GM23248 (cell line): Measurements from ENCODE around the gene HERPUD1. TPM values are rescaled to one million over a fixed set of nuclear protein-coding genes. Genes with fewer than 3 reads are reported as not detected.

Experiments used
- DNase-seq: peaks from one replicate; pipeline ENCODE4 v3.0.0-alpha.2; 2015
- H2AFZ ChIP-seq: fragments of 200-600 bp; sonication (generic); 2 replicates; pipeline ENCODE4 v1.6.1; 2016; ENCODE audit warnings: antibody characterized with exemption
- H3F3A ChIP-seq: fragments of 200-600 bp; sonication (generic); 2 replicates; pipeline ENCODE4 v1.6.1; 2016; ENCODE audit warnings: mild to moderate bottlenecking, antibody characterized with exemption, mixed run types; ENCODE audit not compliant: insufficient read depth
- H3K27ac ChIP-seq: fragments of 200-600 bp; sonication (generic); 2 replicates; pipeline ENCODE4 v1.5.1; 2016; ENCODE audit warnings: mild to moderate bottlenecking
- H3K27me3 ChIP-seq: fragments of 200-600 bp; sonication (generic); replicated peaks from 2 replicates; pipeline ENCODE4 v1.6.1; 2016; ENCODE audit warnings: mild to moderate bottlenecking; ENCODE audit not compliant: insufficient read depth
- H3K36me3 ChIP-seq: fragments of 200-600 bp; sonication (generic); 2 replicates; pipeline ENCODE4 v1.6.1; 2016; ENCODE audit warnings: low read depth, mild to moderate bottlenecking
- H3K4me1 ChIP-seq: fragments of 200-600 bp; sonication (generic); 2 replicates; pipeline ENCODE4 v1.6.1; 2016; ENCODE audit warnings: mild to moderate bottlenecking; ENCODE audit not compliant: insufficient read depth
- H3K4me2 ChIP-seq: fragments of 200-600 bp; sonication (generic); one replicate; pipeline ENCODE4 v1.6.1; 2016; ENCODE audit warnings: mild to moderate bottlenecking; ENCODE audit not compliant: unreplicated experiment
- H3K4me3 ChIP-seq: fragments of 200-600 bp; sonication (generic); 2 replicates; pipeline ENCODE4 v1.5.1; 2016; ENCODE audit warnings: mild to moderate bottlenecking
- H3K79me2 ChIP-seq: fragments of 200-600 bp; sonication (generic); 2 replicates; pipeline ENCODE4 v1.6.1; 2016; ENCODE audit warnings: mild to moderate bottlenecking; ENCODE audit not compliant: insufficient read depth
- H3K9ac ChIP-seq: fragments of 200-600 bp; sonication (generic); 2 replicates; pipeline ENCODE4 v1.6.1; 2016; ENCODE audit warnings: mild to moderate bottlenecking
- H3K9me2 ChIP-seq: fragments of 200-600 bp; sonication (generic); 2 replicates; pipeline ENCODE4 v1.6.1; 2016; ENCODE audit warnings: mixed run types, mild to moderate bottlenecking, moderate library complexity; ENCODE audit not compliant: insufficient read depth
- H3K9me3 ChIP-seq: fragments of 200-600 bp; sonication (generic); one replicate; pipeline ENCODE4 v1.6.1; 2017; ENCODE audit warnings: low read depth
- H4K20me1 ChIP-seq: fragments of 200-600 bp; sonication (generic); 2 replicates; pipeline ENCODE4 v1.6.0; 2016; ENCODE audit not compliant: insufficient read depth
- EZH2 ChIP-seq: fragments of 200-600 bp; sonication (generic); IDR thresholded peaks from 2 replicates; pipeline ENCODE4 v1.6.1; 2018; ENCODE audit warnings: antibody characterized with exemption, mild to moderate bottlenecking; ENCODE audit not compliant: insufficient read depth, poor library complexity, severe bottlenecking
- EZH2phosphoT487 ChIP-seq: fragments of 200-600 bp; sonication (generic); IDR thresholded peaks from 2 replicates; pipeline ENCODE4 v1.6.1; 2018; ENCODE audit warnings: antibody characterized with exemption, moderate library complexity, mild to moderate bottlenecking, low read depth; ENCODE audit not compliant: insufficient read depth
- WGBS, 2 experiments: methylation state at CpG; one replicate each; pipeline ENCODE4 v1.1.6; 2015 to 2017; ENCODE audit warnings: low lambda C conversion rate in 2 of 2, low coverage in 1 of 2; ENCODE audit errors: missing lambda C conversion rate in 2 of 2; 5-methylcytosine and 5-hydroxymethylcytosine counted together
- in situ Hi-C: fragments of 300-500 bp; cut with MboI; formaldehyde crosslinking; loops from 2 replicates; pipeline ENCODE4 v1.15.0; 2020
- polyA plus RNA-seq: library from polyadenylated mRNA; unstranded; fragments of >200 nt; fragmentation: Nextera tagmentation; extraction: Ambion mirVana; gene quantifications from 2 replicates; pipeline ENCODE4 v1.2.1, GENCODE V29; 2016
- total RNA-seq: library from RNA; depleted of rRNA; stranded (reverse); fragments of >200 nt; shearing (Covaris generic); gene quantifications from 2 replicates; pipeline ENCODE4 v1.2.3, GENCODE V29; 2014

Gene HERPUD1
- total and polyA plus RNA-seq, 2 experiments from 2014 or later: 218 to 299 TPM

DNA sequence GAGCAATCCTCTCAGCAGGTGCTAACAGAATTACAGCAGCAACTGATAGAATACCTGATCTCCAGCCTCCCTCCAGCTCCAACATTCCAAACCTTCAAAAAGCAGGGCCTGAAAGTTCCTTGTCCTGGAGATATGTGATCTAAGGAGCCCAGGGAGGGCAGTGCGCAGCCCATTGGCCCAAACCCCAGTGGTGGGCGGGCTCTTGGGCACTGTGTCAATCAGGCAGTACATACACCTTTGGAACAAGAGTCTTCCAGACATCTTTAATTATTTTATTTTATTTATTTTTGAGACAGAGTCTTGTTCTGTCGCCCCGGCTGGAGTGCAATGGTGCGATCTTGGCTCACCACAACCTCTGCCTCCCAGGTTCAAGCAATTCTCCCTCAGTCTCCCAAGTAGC lies 42.7 kb upstream of the HERPUD1 start:
- Histone ChIP-seq H3K9me2 (no peaks in the 10 kb centered on the region), H3K9ac (no peak overlapping the region), H2AFZ (no peak overlapping the region), H3K79me2 (no peaks in the 10 kb centered on the region), H3F3A (no peaks in the 10 kb centered on the region), H3K27ac (no peak overlapping the region), H3K4me3 (no peak overlapping the region), H3K9me3 (no peaks in the 10 kb centered on the region), H4K20me1 (no peaks in the 10 kb centered on the region), H3K4me2 (no peak overlapping the region), H3K4me1 (no peaks in the 10 kb centered on the region), H3K27me3 (no peaks in the 10 kb centered on the region), H3K36me3 (no peaks in the 10 kb centered on the region)
- 85 to 88% methylated on average over 5 of the region's 5 CpGs for WGBS, 2 experiments
- DNase-seq: no peak
- TF ChIP-seq EZH2phosphoT487 (no peak), EZH2 (no peak)
- in situ Hi-C loops: no loop called here

DNA sequence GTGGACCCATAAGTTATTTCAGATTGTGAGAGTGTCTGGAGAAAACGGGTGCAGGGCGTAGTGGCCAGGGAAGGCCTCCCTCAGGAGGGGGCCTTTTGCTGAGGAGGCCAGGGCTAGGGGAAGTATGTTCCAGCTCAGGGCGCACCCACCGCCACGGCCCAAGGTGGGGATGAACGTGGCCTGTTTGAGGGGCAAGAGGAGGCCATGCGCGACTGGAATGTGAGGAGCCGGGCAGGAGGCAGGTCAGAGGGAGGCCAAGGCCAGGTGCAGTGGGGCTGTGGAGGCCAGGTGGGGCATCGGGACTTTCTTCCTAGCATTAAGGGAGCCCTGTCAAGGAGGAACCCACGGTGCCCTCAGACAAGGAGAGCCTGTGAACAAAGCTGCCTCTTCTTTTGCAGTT lies 40.3 kb upstream of the HERPUD1 start:
- no peaks in the 10 kb centered on the region for H3K27me3 ChIP-seq
- H3K4me2 ChIP-seq: no peak overlapping the region
- TF ChIP-seq EZH2phosphoT487 (no peak), EZH2 (no peak)
- H3F3A ChIP-seq: no peaks in the 10 kb centered on the region
- H3K27ac ChIP-seq: no peak overlapping the region
- H3K9me2 ChIP-seq: no peaks in the 10 kb centered on the region
- no peak overlapping the region for H3K9ac ChIP-seq
- H4K20me1 ChIP-seq: no peaks in the 10 kb centered on the region
- H3K36me3 ChIP-seq: no peaks in the 10 kb centered on the region
- WGBS, 2 experiments: 66 to 74% methylated on average over 11 of the region's 11 CpGs
- H2AFZ ChIP-seq: no peak overlapping the region
- H3K4me3 ChIP-seq: no peak overlapping the region
- no peaks in the 10 kb centered on the region for H3K9me3 ChIP-seq
- DNase-seq: no peak
- no peaks in the 10 kb centered on the region for H3K79me2 ChIP-seq
- in situ Hi-C loops: no loop called here
- H3K4me1 ChIP-seq: no peaks in the 10 kb centered on the region

DNA sequence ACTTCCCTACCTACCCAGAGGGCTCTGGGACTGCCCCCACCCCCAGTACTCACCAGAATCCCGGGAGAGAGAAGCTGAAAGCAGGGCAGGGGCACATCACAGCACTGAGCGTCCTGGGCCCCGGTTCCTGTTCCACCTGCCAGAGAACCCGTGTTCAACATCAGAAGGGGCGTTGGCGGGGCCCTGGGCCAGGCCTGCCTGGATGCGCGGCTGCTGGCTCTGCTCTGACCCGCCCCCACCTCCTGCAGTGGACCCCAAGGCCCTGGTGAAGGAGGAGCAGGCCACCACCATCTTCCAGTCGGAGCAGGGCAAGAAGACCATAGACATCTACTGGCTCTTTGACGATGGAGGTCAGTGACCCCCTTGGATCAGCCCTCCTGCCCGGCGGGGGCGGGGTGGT lies 39.2 kb upstream of the HERPUD1 start:
- no peak for TF ChIP-seq EZH2phosphoT487
- TF ChIP-seq EZH2: no peak
- H3K4me1 ChIP-seq: no peaks in the 10 kb centered on the region
- no peak overlapping the region for H3K4me2 ChIP-seq
- no peaks in the 10 kb centered on the region for H3F3A ChIP-seq
- H3K9me2 ChIP-seq: no peaks in the 10 kb centered on the region
- WGBS, 2 experiments: 75 to 77% methylated on average over 13 to 14 of the region's 14 CpGs
- DNase-seq: no peak
- no peak overlapping the region for H3K27ac ChIP-seq
- H3K79me2 ChIP-seq: no peaks in the 10 kb centered on the region
- H3K36me3 ChIP-seq: no peaks in the 10 kb centered on the region
- no peak overlapping the region for H3K4me3 ChIP-seq
- H2AFZ ChIP-seq: no peak overlapping the region
- no peaks in the 10 kb centered on the region for H3K9me3 ChIP-seq
- in situ Hi-C loops: no loop called here
- H3K9ac ChIP-seq: no peak overlapping the region
- no peaks in the 10 kb centered on the region for H4K20me1 ChIP-seq
- H3K27me3 ChIP-seq: no peaks in the 10 kb centered on the region

DNA sequence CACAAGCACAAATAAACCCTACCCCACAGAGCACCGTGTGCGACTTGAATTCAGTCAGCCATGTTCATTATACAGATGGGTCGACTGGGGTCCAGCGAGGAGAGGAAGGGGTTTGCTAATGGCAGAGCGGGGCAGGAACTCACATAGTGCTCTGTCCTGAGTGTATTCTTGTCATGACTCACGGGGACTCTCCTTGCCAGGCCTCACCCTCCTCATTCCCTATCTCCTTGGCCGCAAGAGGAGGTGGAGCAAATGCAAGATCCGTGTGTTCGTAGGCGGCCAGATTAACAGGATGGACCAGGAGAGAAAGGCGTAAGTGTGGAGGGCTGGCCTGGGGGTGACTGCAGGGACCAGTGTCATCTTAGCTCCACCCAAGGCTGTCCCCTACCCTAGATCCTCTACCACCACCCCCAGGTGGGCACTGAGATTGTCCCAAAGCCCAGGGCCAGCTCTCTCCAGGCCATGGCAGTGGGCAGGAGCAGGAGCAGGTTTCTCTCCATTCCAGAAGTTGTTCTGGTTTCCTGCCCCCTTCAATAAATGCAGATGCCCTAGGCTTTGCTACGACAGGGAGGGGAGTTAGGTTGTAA lies 37.5 kb upstream of the HERPUD1 start:
- H3K79me2 ChIP-seq: no peaks in the 10 kb centered on the region
- in situ Hi-C loops: no loop called here
- no peak overlapping the region for H3K27ac ChIP-seq
- H3K4me3 ChIP-seq: no peak overlapping the region
- no peaks in the 10 kb centered on the region for H3K9me3 ChIP-seq
- H3K9ac ChIP-seq: no peak overlapping the region
- WGBS, 2 experiments: 76 to 79% methylated on average over 12 of the region's 12 CpGs
- TF ChIP-seq EZH2 (no peak), EZH2phosphoT487 (no peak)
- no peaks in the 10 kb centered on the region for H3K36me3 ChIP-seq
- no peak for DNase-seq
- H3K27me3 ChIP-seq: no peaks in the 10 kb centered on the region
- H4K20me1 ChIP-seq: no peaks in the 10 kb centered on the region
- H3F3A ChIP-seq: no peaks in the 10 kb centered on the region
- no peaks in the 10 kb centered on the region for H3K4me1 ChIP-seq
- no peak overlapping the region for H2AFZ ChIP-seq
- no peaks in the 10 kb centered on the region for H3K9me2 ChIP-seq
- H3K4me2 ChIP-seq: no peak overlapping the region

DNA sequence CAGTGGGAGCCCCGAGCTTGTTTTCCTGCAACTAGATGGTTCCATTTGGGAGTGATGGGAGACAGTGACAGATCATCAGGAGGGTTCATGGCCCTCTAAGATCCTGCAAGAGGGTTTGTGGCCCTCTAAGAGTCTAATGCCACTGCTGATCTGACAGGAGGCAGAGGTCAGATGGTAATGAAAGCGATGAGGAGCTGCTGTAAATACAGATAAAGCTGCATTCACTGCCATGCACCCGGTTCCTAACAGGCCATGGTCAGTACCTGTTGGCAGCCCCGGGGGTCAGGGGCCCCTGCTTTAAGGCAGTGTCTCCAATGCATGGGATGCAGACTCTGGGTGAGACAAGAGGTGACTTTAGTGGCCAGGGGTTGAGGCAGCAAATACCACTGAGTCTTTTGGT lies 36.1 kb upstream of the HERPUD1 start:
- Histone ChIP-seq H3K36me3 (no peaks in the 10 kb centered on the region), H3K79me2 (no peaks in the 10 kb centered on the region), H3K4me1 (no peaks in the 10 kb centered on the region), H3K27ac (no peak overlapping the region), H3K4me2 (no peak overlapping the region), H3K27me3 (no peaks in the 10 kb centered on the region), H3K9me2 (no peaks in the 10 kb centered on the region), H3F3A (no peaks in the 10 kb centered on the region), H3K4me3 (no peak overlapping the region), H3K9ac (no peak overlapping the region), H4K20me1 (no peaks in the 10 kb centered on the region), H3K9me3 (no peaks in the 10 kb centered on the region), H2AFZ (no peak overlapping the region)
- WGBS, 2 experiments: 54 to 56% methylated on average over 4 of the region's 4 CpGs
- no peak for DNase-seq
- TF ChIP-seq EZH2 (no peak), EZH2phosphoT487 (no peak)
- in situ Hi-C loops: no loop called here
